Skeletal muscle tissue (tissue), 4 donors: ENCODE data around the gene FOXO1. TPM values are rescaled to one million over a fixed set of nuclear protein-coding genes. Genes with fewer than 3 reads are reported as not detected.
A peak's percentile ranks its signal among the peaks of the same experiment; 100 is the strongest.

ENCODE experiments used
- H3K27ac ChIP-seq: one replicate; pipeline ENCODE4 v1.7.0; 2013; ENCODE audit warnings: mild to moderate bottlenecking, low read depth, low read length, inconsistent platforms
- H3K27me3 ChIP-seq, 3 donors: one replicate each; pipeline ENCODE4 v1.7.0; 2013; ENCODE audit warnings: low read length in 3 of 3; ENCODE audit not compliant: control insufficient read depth in 3 of 3, insufficient read depth in 3 of 3
- H3K36me3 ChIP-seq, 3 donors: one replicate each; pipeline ENCODE4 v1.7.0; 2013; ENCODE audit warnings: low read length in 3 of 3; ENCODE audit not compliant: control insufficient read depth in 3 of 3, insufficient read depth in 3 of 3
- H3K4me1 ChIP-seq, 3 donors: one replicate each; pipeline ENCODE4 v1.7.0; 2013; ENCODE audit warnings: low read length in 3 of 3, mild to moderate bottlenecking in 3 of 3; ENCODE audit not compliant: control insufficient read depth in 3 of 3, insufficient read depth in 3 of 3
- H3K4me3 ChIP-seq, 3 donors: one replicate each; pipeline ENCODE4 v1.7.0; 2013; ENCODE audit warnings: low read length in 3 of 3
- H3K9ac ChIP-seq, 3 donors: one replicate each; pipeline ENCODE4 v1.7.0; 2013; ENCODE audit warnings: low read length in 3 of 3, mild to moderate bottlenecking in 3 of 3, moderate library complexity in 2 of 3, low read depth in 1 of 3
- H3K9me3 ChIP-seq, 3 donors: one replicate each; pipeline ENCODE4 v1.7.0; 2013; ENCODE audit warnings: low read length in 3 of 3; ENCODE audit not compliant: control insufficient read depth in 3 of 3
- total RNA-seq: library from RNA; depleted of rRNA; stranded (reverse); fragments of >200 nt; gene quantifications from one replicate; pipeline ENCODE4 v1.2.3, GENCODE V29; 2014
- donor health status: Osteomylitis.

The FOXO1 gene
- total RNA-seq, 1 donor from 2014 or later = 15.1 TPM

- Histone ChIP-seq H3K4me1 (peaks cover 13 to 18% (median 14%) of the 10 kb centered on the region in 3 donors), H3K4me3 (no peak overlapping the region), H3K27ac (no peak overlapping the region), H3K36me3 (no peaks in the 10 kb centered on the region), H3K9me3 (no peaks in the 10 kb centered on the region), H3K9ac (no peak overlapping the region), H3K27me3 (no peaks in the 10 kb centered on the region)
Observed at GRCh38 chr13:40680659-40681323, 14.3 kb upstream of the FOXO1 start.

DNA sequence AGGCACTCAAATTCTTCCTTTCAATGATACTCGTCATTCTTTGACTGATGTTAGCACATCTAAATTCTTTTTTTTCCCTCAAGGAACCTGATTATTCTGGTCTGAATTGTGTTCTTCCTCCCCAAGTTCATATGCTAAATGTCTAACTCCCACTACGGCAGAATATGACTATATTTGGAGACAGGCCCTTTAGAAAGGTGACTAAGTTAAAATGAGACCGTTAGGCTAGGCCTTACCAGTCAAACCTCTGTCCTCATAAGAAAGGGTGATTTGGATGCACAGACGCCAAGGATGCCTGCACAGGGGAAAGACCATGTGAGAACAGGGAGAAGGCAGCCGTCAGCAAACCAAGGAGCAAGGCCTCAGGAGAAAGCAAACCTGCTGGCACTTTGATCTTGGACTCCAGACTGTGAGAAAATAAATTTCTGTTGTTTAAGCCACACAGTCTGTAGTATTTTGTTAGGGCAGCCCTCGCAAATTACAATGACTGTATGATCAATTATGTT is 13.1 kb upstream of the FOXO1 start:
- Histone ChIP-seq H3K4me1 (peaks cover 13 to 18% (median 14%) of the 10 kb centered on the region in 3 donors), H3K9ac (no peak overlapping the region), H3K27ac (no peak overlapping the region), H3K36me3 (no peaks in the 10 kb centered on the region), H3K27me3 (no peaks in the 10 kb centered on the region), H3K4me3 (no peak overlapping the region), H3K9me3 (no peaks in the 10 kb centered on the region)

DNA sequence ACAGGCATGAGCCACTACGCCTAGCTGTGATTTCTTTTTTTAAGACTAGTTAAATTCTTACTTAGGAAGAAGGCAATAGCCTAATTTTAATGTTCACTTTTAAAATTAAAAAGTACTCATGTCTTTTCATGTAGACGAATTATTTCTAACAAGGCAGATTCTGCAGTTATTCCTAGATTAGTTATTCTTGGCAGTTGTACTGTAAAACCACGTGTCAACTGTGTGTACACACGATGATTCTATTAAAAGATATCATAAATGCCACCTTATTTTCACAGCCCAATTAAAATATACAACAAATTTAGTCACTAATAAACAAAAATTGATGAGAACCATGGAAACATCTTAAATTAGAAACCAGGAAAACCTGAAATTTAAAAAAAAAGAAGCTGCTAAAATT is 10.6 kb upstream of the FOXO1 start:
- Histone ChIP-seq H3K4me3 (no peak overlapping the region), H3K4me1 (peaks cover 11 to 17% (median 12%) of the 10 kb centered on the region in 3 donors), H3K9ac (no peak overlapping the region), H3K27me3 (no peaks in the 10 kb centered on the region), H3K9me3 (no peaks in the 10 kb centered on the region), H3K36me3 (no peaks in the 10 kb centered on the region), H3K27ac (no peak overlapping the region)

GRCh38 chr13:40676007-40676406 is 9.6 kb upstream of the FOXO1 start:
- H3K4me1 ChIP-seq = peaks cover under 1 to 8% (median 3%) of the 10 kb centered on the region in 3 donors
- H3K27me3 ChIP-seq = no peaks in the 10 kb centered on the region
- H3K4me3 ChIP-seq = no peak overlapping the region
- H3K27ac ChIP-seq = no peak overlapping the region
- H3K9ac ChIP-seq = no peak overlapping the region
- H3K36me3 ChIP-seq = no peaks in the 10 kb centered on the region
- no peaks in the 10 kb centered on the region for H3K9me3 ChIP-seq

DNA sequence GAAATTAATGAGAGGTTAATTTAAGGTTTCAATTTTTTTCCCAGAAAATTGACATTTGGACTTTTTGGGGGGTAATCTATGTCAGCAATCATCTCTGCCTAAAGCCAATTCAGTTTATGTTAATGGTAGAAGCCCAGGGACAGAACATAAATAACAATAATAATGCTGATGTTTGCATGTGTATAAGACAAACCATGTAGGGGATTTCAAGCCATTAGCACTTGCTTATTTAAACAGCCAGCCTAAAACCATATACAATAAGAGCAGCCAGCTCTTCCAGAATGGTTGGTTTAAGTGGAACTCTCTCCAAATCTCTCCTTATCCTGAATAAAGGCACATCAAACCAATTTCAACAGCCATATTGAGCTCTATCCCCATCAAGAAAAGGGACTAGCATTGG is 7.0 kb upstream of the FOXO1 start:
- Histone ChIP-seq H3K36me3 (no peaks in the 10 kb centered on the region), H3K27ac (no peak overlapping the region), H3K9ac (no peak overlapping the region), H3K4me1 (peaks cover 1 to 9% (median 4%) of the 10 kb centered on the region in 3 donors), H3K9me3 (no peaks in the 10 kb centered on the region), H3K27me3 (no peaks in the 10 kb centered on the region), H3K4me3 (no peak overlapping the region)

DNA sequence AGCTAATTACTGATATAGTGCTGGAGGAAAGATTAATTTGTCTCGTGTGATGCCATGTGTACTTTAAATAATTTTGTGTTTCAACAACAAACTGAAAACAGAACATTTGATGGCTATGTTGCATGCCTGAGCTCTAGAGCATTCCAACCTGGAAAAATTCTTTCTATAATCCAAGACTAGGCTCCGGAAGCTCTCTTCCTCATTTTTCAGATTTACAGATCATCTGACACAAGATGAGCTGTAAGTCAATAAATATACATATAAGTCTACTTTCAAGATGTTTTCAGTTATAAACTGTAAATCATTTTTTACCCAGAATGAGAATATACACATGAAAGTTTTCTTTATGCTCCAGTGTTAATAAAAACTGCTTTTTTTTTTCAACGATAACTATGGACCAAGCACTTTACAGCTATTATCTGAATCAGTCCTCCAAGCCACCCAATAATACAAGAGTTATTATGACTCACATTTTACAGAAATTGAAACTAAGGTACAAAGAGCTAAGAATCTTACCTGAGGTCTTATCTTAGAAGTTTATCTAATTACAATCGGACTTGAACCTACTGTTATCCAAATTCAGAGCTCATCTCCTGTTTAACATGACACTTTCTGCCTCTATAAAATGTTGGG is 6.4 kb upstream of the FOXO1 start:
- no peaks in the 10 kb centered on the region for H3K36me3 ChIP-seq
- H3K9me3 ChIP-seq = no peaks in the 10 kb centered on the region
- H3K4me3 ChIP-seq = no peak overlapping the region
- no peak overlapping the region for H3K9ac ChIP-seq
- H3K27ac ChIP-seq = no peak overlapping the region
- no peaks in the 10 kb centered on the region for H3K27me3 ChIP-seq
- peaks cover 6 to 12% (median 6%) of the 10 kb centered on the region in 3 donors for H3K4me1 ChIP-seq

DNA sequence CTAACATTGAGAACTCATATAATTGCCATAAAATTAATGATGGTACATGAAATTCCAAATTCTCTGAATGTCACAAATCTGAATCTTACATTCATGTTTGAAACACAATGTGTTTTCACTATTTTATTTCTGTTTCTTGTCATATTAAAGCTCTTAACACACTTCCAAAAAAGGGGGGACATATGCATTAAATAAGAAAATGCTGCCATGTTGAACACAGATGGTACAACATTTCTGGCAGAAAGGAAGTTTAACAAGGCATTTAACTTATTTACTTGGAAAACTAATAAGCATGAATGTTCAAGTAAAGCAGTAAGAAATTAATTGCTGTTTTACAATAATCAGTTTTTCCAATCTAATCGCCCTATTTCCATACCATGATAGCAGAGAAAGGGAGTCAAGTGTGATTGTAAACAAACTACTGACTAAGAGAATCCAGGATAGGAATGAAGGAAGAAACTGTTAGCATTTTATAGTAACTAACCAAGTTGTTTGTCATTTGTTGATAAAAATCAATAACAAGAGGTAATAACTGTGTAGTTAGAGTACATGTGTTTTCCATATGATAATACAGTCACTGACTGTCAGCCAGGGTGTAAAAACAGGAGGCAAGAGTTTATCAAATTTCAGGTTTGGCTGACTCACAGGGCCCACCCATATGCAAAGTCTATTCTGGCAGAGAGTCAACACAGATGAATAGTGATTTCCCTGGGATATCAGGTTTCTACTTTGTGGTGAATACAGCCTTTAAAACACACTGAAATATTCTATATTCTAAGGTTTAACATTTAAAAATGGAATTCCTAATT is 5.7 kb upstream of the FOXO1 start:
- no peak overlapping the region for H3K27ac ChIP-seq
- H3K4me3 ChIP-seq = no peak overlapping the region
- no peaks in the 10 kb centered on the region for H3K27me3 ChIP-seq
- no peaks in the 10 kb centered on the region for H3K9me3 ChIP-seq
- peaks cover 11 to 12% (median 12%) of the 10 kb centered on the region in 3 donors for H3K4me1 ChIP-seq
- no peak overlapping the region for H3K9ac ChIP-seq
- no peaks in the 10 kb centered on the region for H3K36me3 ChIP-seq

DNA sequence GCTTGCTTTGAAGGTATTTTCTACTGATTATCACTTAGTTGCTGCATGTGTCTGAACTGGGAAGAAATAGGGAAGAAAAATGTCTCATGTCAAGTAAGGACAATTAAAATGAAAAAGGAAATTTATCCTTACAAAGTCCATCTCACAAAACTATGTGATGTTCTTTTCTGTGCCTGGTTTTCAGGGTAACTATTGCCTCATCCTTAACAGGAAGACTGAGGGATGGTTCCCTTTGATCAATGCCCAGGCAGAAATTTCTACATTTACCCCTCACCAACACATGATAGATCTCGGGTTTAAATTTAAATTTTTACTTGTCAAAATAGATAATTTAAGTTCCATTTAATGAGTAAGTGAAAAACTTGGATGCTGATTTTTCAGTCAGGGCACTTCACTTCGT is 3.9 kb upstream of the FOXO1 start:
- peaks cover 0 to 2% (median 2%) of the 10 kb centered on the region in 3 donors for H3K36me3 ChIP-seq
- H3K9ac ChIP-seq = no peak overlapping the region
- H3K27me3 ChIP-seq = no peaks in the 10 kb centered on the region
- H3K9me3 ChIP-seq = no peaks in the 10 kb centered on the region
- H3K27ac ChIP-seq = no peak overlapping the region
- no peak overlapping the region for H3K4me3 ChIP-seq
- peaks cover 11 to 15% (median 12%) of the 10 kb centered on the region in 3 donors for H3K4me1 ChIP-seq

DNA sequence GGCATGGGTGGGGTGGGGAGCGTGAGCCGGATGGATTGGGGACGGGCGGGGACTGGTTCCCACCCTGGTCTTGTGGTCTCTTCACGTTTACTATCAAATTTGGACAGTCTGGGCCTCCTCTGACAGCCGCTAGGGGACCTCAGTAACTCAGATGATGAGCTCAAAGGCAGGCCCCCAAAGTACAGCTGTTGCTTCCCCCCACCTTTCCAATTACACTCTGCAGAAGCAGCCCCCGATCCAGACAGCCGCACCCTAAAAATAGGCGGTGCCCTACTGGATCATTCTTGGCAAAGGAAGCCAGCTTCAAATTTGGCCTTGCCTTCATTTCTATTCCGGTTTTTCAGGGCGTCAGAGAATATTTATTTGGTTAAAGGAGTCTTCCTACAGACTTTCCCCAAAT is 1.9 kb upstream of the FOXO1 start:
- Histone ChIP-seq H3K9me3 (no peaks in the 10 kb centered on the region), H3K27ac (peak overlapping the region; percentile 99), H3K36me3 (peaks cover 0 to 2% (median 2%) of the 10 kb centered on the region in 3 donors), H3K4me3 (peak overlapping the region in 2 of 3 donors; percentile 29 to 40), H3K4me1 (peaks cover 15 to 16% (median 15%) of the 10 kb centered on the region in 3 donors), H3K9ac (peak overlapping the region in 2 of 3 donors; percentile 51 to 56), H3K27me3 (no peaks in the 10 kb centered on the region)
